Hippocampal formation (tissue), 2 donors: Measurements from ENCODE around the gene CSPG4.
"Not testable (repeated sequence)": the region's sequence is repeated elsewhere in the genome, so short reads cannot be mapped to it uniquely, and the experiment has no call there.

Experiments used
- DNase-seq, 2 donors: peaks; one replicate each; lab custom pipeline; 2025; lab: John Stamatoyannopoulos, UW

Gene CSPG4

GRCh38 chr15:75648156-75649000, 64.3 kb downstream of the CSPG4 start:
- DNase-seq: peak in 1 of 2 donors; percentile 46

GRCh38 chr15:75647370-75648155, 65.1 kb downstream of the CSPG4 start, which contains the start of gene SNX33:
TSS of gene SNX33 (plus strand) at chr15:75647912. CDS start at chr15:75649103, 1,191 bp downstream.
- peak; percentile 26 to 52 for DNase-seq

- DNase-seq: no peak
Observed at GRCh38 chr15:75646944-75647364, 65.7 kb downstream of the CSPG4 start.

- no peak for DNase-seq
Observed at GRCh38 chr15:75646112-75646943, 66.3 kb downstream of the CSPG4 start.

- DNase-seq: no peak
Observed at GRCh38 chr15:75644376-75644775, 68.3 kb downstream of the CSPG4 start.

- no peak for DNase-seq
Observed at GRCh38 chr15:75641603-75642002, 71.0 kb downstream of the CSPG4 start.

GRCh38 chr15:75641179-75641503, 71.5 kb downstream of the CSPG4 start:
- no peak for DNase-seq

- peak in 1 of 2 donors; percentile 32 for DNase-seq
Observed at GRCh38 chr15:75640483-75641178, 72.0 kb downstream of the CSPG4 start.

- peak; percentile 92 to 97 for DNase-seq
Observed at GRCh38 chr15:75639709-75640482, 72.8 kb downstream of the CSPG4 start, which contains the start of gene IMP3. TSS of gene IMP3 (minus strand) at chr15:75640224. CDS start at chr15:75640168, 56 bp downstream.

GRCh38 chr15:75639191-75639708, 73.4 kb downstream of the CSPG4 start:
- DNase-seq: no peak

GRCh38 chr15:75637245-75638009, 75.2 kb downstream of the CSPG4 start:
- DNase-seq: no peak

GRCh38 chr15:75636026-75636425, 76.6 kb downstream of the CSPG4 start:
- no peak for DNase-seq

- not testable (repeated sequence) for DNase-seq
Observed at GRCh38 chr15:75633922-75634321, 78.7 kb downstream of the CSPG4 start.

GRCh38 chr15:75631935-75632334, 80.7 kb downstream of the CSPG4 start:
- DNase-seq: no peak

GRCh38 chr15:75625542-75626347, 86.9 kb downstream of the CSPG4 start, which contains the start of gene SNUPN:
TSS of gene SNUPN (minus strand) at chr15:75625725. CDS start at chr15:75621051, 4,674 bp downstream.
- peak; percentile 88 for DNase-seq
